Stimulated activated naive CD8-positive, alpha-beta T cell treated with anti-CD3 and anti-CD28 coated beads, Interleukin-15, amount 100 ng/mL, for 72 hours (primary cell): ENCODE measurements around the gene SNX12.
A peak's percentile ranks its signal among the peaks of the same experiment; 100 is the strongest.

ENCODE experiments used
- ATAC-seq: fragments of 150-1000 bp; cut with Tn5 transposase; 2 replicates; pipeline ENCODE4 v1.10.0; 2021; ENCODE audit warnings: mild to moderate bottlenecking, moderate library complexity
- DNase-seq, 2 donors: peaks; one replicate each; pipeline ENCODE4 v3.0.0; 2021 to 2022
- H3K27ac Mint-ChIP-seq, 2 donors: one replicate each; pipeline ENCODE4 v1.8.0; 2022; ENCODE audit warnings: mild to moderate bottlenecking in 2 of 2, mixed read lengths in 2 of 2, moderate library complexity in 2 of 2
- H3K27me3 Mint-ChIP-seq: one replicate; pipeline ENCODE4 v1.8.0; 2022; ENCODE audit warnings: mixed read lengths
- H3K4me1 Mint-ChIP-seq: one replicate; pipeline ENCODE4 v1.8.0; 2022; ENCODE audit warnings: mild to moderate bottlenecking, mixed read lengths
- H3K4me3 Mint-ChIP-seq, 2 donors: one replicate each; pipeline ENCODE4 v1.8.0; 2022; ENCODE audit warnings: mild to moderate bottlenecking in 2 of 2, mixed read lengths in 2 of 2, moderate library complexity in 1 of 2
- H3K9me3 Mint-ChIP-seq, 2 donors: one replicate each; pipeline ENCODE4 v1.8.0; 2022; ENCODE audit warnings: mixed read lengths in 2 of 2

SNX12 gene

GRCh38 chrX:71098951-71099506 is 30.9 kb upstream of the SNX12 start:
- H3K27me3 Mint-ChIP-seq, result no peaks in the 10 kb centered on the region

GRCh38 chrX:71098302-71098701 is 30.2 kb upstream of the SNX12 start:
- Mint-ChIP-seq H3K9me3 (no peaks in the 10 kb centered on the region), H3K27me3 (no peaks in the 10 kb centered on the region), H3K27ac (peak overlapping the region in 1 of 2 donors; percentile 59), H3K4me3 (peak overlapping the region in 1 of 2 donors; percentile 41), H3K4me1 (peaks cover 69% of the 10 kb centered on the region)
- peak; percentile 45 for ATAC-seq
- DNase-seq, result peak; percentile 52 to 67

More at GRCh38 chrX:71098951-71099506, 30.9 kb upstream of the SNX12 start:
- Mint-ChIP-seq H3K9me3 (no peaks in the 10 kb centered on the region), H3K4me1 (peaks cover 77% of the 10 kb centered on the region), H3K27ac (no peak overlapping the region), H3K4me3 (no peak overlapping the region)
- ATAC-seq (no peak), DNase-seq (no peak)

GRCh38 chrX:71096760-71097032 is 28.6 kb upstream of the SNX12 start:
- no peaks in the 10 kb centered on the region for H3K27me3 Mint-ChIP-seq
- H3K27ac Mint-ChIP-seq, result peak overlapping the region in 1 of 2 donors; percentile 71
- H3K9me3 Mint-ChIP-seq, result no peaks in the 10 kb centered on the region
- no peak for ATAC-seq
- H3K4me1 Mint-ChIP-seq, result peaks cover 53% of the 10 kb centered on the region
- peak overlapping the region; percentile 92 to 97 for H3K4me3 Mint-ChIP-seq
- no peak for DNase-seq

- H3K9me3 Mint-ChIP-seq, result no peaks in the 10 kb centered on the region
- H3K4me3 Mint-ChIP-seq, result peak overlapping the region; percentile 92 to 97
- H3K4me1 Mint-ChIP-seq, result peaks cover 48% of the 10 kb centered on the region
- H3K27me3 Mint-ChIP-seq, result no peaks in the 10 kb centered on the region
- peak; percentile 38 for ATAC-seq
- H3K27ac Mint-ChIP-seq, result peak overlapping the region; percentile 24 to 76
- DNase-seq, result no peak
Measured at GRCh38 chrX:71095981-71096759, 28.0 kb upstream of the SNX12 start.

GRCh38 chrX:71095555-71095980 is 27.4 kb upstream of the SNX12 start, which contains the start of gene FOXO4:
Gene FOXO4, plus strand, starts transcription at chrX:71095851. Its CDS starts 678 bp downstream, at chrX:71096529.
- DNase-seq (peak; percentile 76 to 87), ATAC-seq (peak; percentile 93)
- no peaks in the 10 kb centered on the region for H3K27me3 Mint-ChIP-seq
- peak within 1 kb of the TSS; percentile 89 to 97 for H3K27ac Mint-ChIP-seq
- peaks cover 42% of the 10 kb centered on the region for H3K4me1 Mint-ChIP-seq
- no peaks in the 10 kb centered on the region for H3K9me3 Mint-ChIP-seq
- H3K4me3 Mint-ChIP-seq, result peak within 1 kb of the TSS; percentile 92 to 97

GRCh38 chrX:71095033-71095432 is 26.9 kb upstream of the SNX12 start:
- H3K4me3 Mint-ChIP-seq, result peak overlapping the region; percentile 92 to 97
- H3K27ac Mint-ChIP-seq, result peak overlapping the region in 1 of 2 donors; percentile 36
- no peaks in the 10 kb centered on the region for H3K27me3 Mint-ChIP-seq
- no peak for ATAC-seq
- H3K9me3 Mint-ChIP-seq, result no peaks in the 10 kb centered on the region
- peaks cover 37% of the 10 kb centered on the region for H3K4me1 Mint-ChIP-seq
- no peak for DNase-seq

- H3K4me1 Mint-ChIP-seq, result peaks cover 10% of the 10 kb centered on the region
- DNase-seq (no peak), ATAC-seq (no peak)
- no peak overlapping the region for H3K4me3 Mint-ChIP-seq
- H3K9me3 Mint-ChIP-seq, result no peaks in the 10 kb centered on the region
- H3K27ac Mint-ChIP-seq, result no peak overlapping the region
- no peaks in the 10 kb centered on the region for H3K27me3 Mint-ChIP-seq
Measured at GRCh38 chrX:71091263-71091662, 23.1 kb upstream of the SNX12 start.

- DNase-seq (no peak), ATAC-seq (no peak)
- Mint-ChIP-seq H3K4me3 (no peak overlapping the region), H3K27ac (no peak overlapping the region), H3K4me1 (peaks cover 7% of the 10 kb centered on the region), H3K27me3 (no peaks in the 10 kb centered on the region), H3K9me3 (no peaks in the 10 kb centered on the region)
Measured at GRCh38 chrX:71085900-71086299, 17.8 kb upstream of the SNX12 start.

GRCh38 chrX:71082822-71083221 is 14.7 kb upstream of the SNX12 start:
- DNase-seq, result no peak
- no peak overlapping the region for H3K27ac Mint-ChIP-seq
- peaks cover 7% of the 10 kb centered on the region for H3K4me1 Mint-ChIP-seq

GRCh38 chrX:71082124-71082647 is 14.1 kb upstream of the SNX12 start:
- Mint-ChIP-seq H3K9me3 (no peaks in the 10 kb centered on the region), H3K27me3 (no peaks in the 10 kb centered on the region), H3K4me3 (no peak overlapping the region), H3K27ac (no peak overlapping the region), H3K4me1 (peaks cover 7% of the 10 kb centered on the region)
- DNase-seq, result no peak
- ATAC-seq, result no peak

More at GRCh38 chrX:71082822-71083221, 14.7 kb upstream of the SNX12 start:
- no peaks in the 10 kb centered on the region for H3K27me3 Mint-ChIP-seq
- H3K4me3 Mint-ChIP-seq, result no peak overlapping the region
- no peaks in the 10 kb centered on the region for H3K9me3 Mint-ChIP-seq
- ATAC-seq, result no peak

- Mint-ChIP-seq H3K4me3 (no peak overlapping the region), H3K27me3 (no peaks in the 10 kb centered on the region), H3K9me3 (no peaks in the 10 kb centered on the region), H3K27ac (no peak overlapping the region), H3K4me1 (peaks cover 7% of the 10 kb centered on the region)
- DNase-seq, result no peak
- ATAC-seq, result no peak
Measured at GRCh38 chrX:71081330-71082123, 13.4 kb upstream of the SNX12 start.

- Mint-ChIP-seq H3K4me3 (no peak overlapping the region), H3K27me3 (no peaks in the 10 kb centered on the region), H3K4me1 (peaks cover 12% of the 10 kb centered on the region), H3K27ac (no peak overlapping the region), H3K9me3 (no peaks in the 10 kb centered on the region)
- no peak for DNase-seq
- no peak for ATAC-seq
Measured at GRCh38 chrX:71070531-71070930, 2.4 kb upstream of the SNX12 start.

- Mint-ChIP-seq H3K4me3 (peak overlapping the region; percentile 90 to 96), H3K27me3 (no peaks in the 10 kb centered on the region), H3K4me1 (peaks cover 22% of the 10 kb centered on the region), H3K27ac (peak overlapping the region; percentile 96 to 98), H3K9me3 (no peaks in the 10 kb centered on the region)
- ATAC-seq (no peak), DNase-seq (no peak)
Measured at GRCh38 chrX:71067712-71068043, 456 bp downstream of the SNX12 start.

GRCh38 chrX:71067089-71067488 is 1.0 kb downstream of the SNX12 start:
- H3K27ac Mint-ChIP-seq, result no peak overlapping the region

GRCh38 chrX:71060127-71060526 is 8.0 kb downstream of the SNX12 start:
- Mint-ChIP-seq H3K27ac (no peak overlapping the region), H3K27me3 (no peaks in the 10 kb centered on the region), H3K4me3 (peak overlapping the region in 1 of 2 donors; percentile 26), H3K9me3 (no peaks in the 10 kb centered on the region), H3K4me1 (peaks cover 50% of the 10 kb centered on the region)
- ATAC-seq (peak; percentile 67), DNase-seq (no peak)

More at GRCh38 chrX:71067089-71067488, 1.0 kb downstream of the SNX12 start:
- Mint-ChIP-seq H3K27me3 (no peaks in the 10 kb centered on the region), H3K9me3 (no peaks in the 10 kb centered on the region), H3K4me3 (peak overlapping the region; percentile 90 to 96), H3K4me1 (peaks cover 22% of the 10 kb centered on the region)
- DNase-seq, result no peak
- ATAC-seq, result no peak
